Trophoblast cell (in vitro differentiated cells and primary cell): ENCODE measurements around the gene OR5A2. TPM values are rescaled to one million over a fixed set of nuclear protein-coding genes. Genes with fewer than 3 reads are reported as not detected.
A peak's percentile ranks its signal among the peaks of the same experiment; 100 is the strongest.

Experiments used
- DNase-seq, 2 donors: peaks; one replicate each; pipeline ENCODE4 v3.0.0-alpha.2; 2016
- H2AFZ ChIP-seq: 2 replicates; pipeline ENCODE4 v1.6.1; 2013; ENCODE audit warnings: low read length, moderate library complexity, mild to moderate bottlenecking; ENCODE audit not compliant: insufficient read depth, poor library complexity
- H2AK5ac ChIP-seq: 2 replicates; pipeline ENCODE4 v1.6.1; 2013; ENCODE audit warnings: mild to moderate bottlenecking, low read length
- H2BK120ac ChIP-seq: 2 replicates; pipeline ENCODE4 v1.6.1; 2013; ENCODE audit warnings: low read length, mild to moderate bottlenecking, moderate library complexity; ENCODE audit not compliant: insufficient read depth, poor library complexity
- H2BK12ac ChIP-seq: 2 replicates; pipeline ENCODE4 v1.6.1; 2013; ENCODE audit warnings: mild to moderate bottlenecking, low read length, moderate library complexity
- H2BK5ac ChIP-seq: 2 replicates; pipeline ENCODE4 v1.6.1; 2013; ENCODE audit warnings: low read length, low read depth, moderate library complexity, mild to moderate bottlenecking; ENCODE audit not compliant: poor library complexity
- H3K14ac ChIP-seq: 2 replicates; pipeline ENCODE4 v1.6.1; 2013; ENCODE audit warnings: mild to moderate bottlenecking, low read length
- H3K18ac ChIP-seq: 2 replicates; pipeline ENCODE4 v1.6.1; 2013; ENCODE audit warnings: mild to moderate bottlenecking, low read length
- H3K23ac ChIP-seq: 2 replicates; pipeline ENCODE4 v1.6.1; 2013; ENCODE audit warnings: low read length
- H3K27ac ChIP-seq: 2 replicates; pipeline ENCODE4 v1.5.1; 2013; ENCODE audit warnings: low read depth, mild to moderate bottlenecking, inconsistent platforms, low read length, moderate library complexity
- H3K27me3 ChIP-seq: 2 replicates; pipeline ENCODE4 v1.6.1; 2013; ENCODE audit warnings: inconsistent platforms, mild to moderate bottlenecking, low read length, moderate library complexity; ENCODE audit not compliant: insufficient read depth
- H3K36me3 ChIP-seq, 2 experiments: 1 replicate in 1 of 2; 2 replicates in 1 of 2; pipeline ENCODE4 v1.6.1; 2013; ENCODE audit warnings: low read length in 2 of 2, mild to moderate bottlenecking in 2 of 2, moderate library complexity in 1 of 2; ENCODE audit not compliant: insufficient read depth in 2 of 2, control insufficient read depth in 1 of 2
- H3K4ac ChIP-seq: 2 replicates; pipeline ENCODE4 v1.6.1; 2013; ENCODE audit warnings: low read depth, mild to moderate bottlenecking, low read length, moderate library complexity
- H3K4me1 ChIP-seq, 2 experiments: 1 replicate in 1 of 2; 2 replicates in 1 of 2; pipeline ENCODE4 v1.6.1; 2013; ENCODE audit warnings: low read length in 2 of 2, mild to moderate bottlenecking in 2 of 2, moderate library complexity in 1 of 2; ENCODE audit not compliant: insufficient read depth in 2 of 2, control insufficient read depth in 1 of 2
- H3K4me2 ChIP-seq: 2 replicates; pipeline ENCODE4 v1.6.1; 2013; ENCODE audit warnings: inconsistent platforms, mild to moderate bottlenecking, low read length, moderate library complexity
- H3K4me3 ChIP-seq: 2 replicates; pipeline ENCODE4 v1.5.1; 2013; ENCODE audit warnings: mild to moderate bottlenecking, low read depth, low read length, inconsistent platforms
- H3K79me1 ChIP-seq: one replicate; pipeline ENCODE4 v1.6.1; 2013; ENCODE audit warnings: low read length
- H3K79me2 ChIP-seq: 2 replicates; pipeline ENCODE4 v1.6.1; 2013; ENCODE audit warnings: low read length, mild to moderate bottlenecking; ENCODE audit not compliant: control insufficient read depth, insufficient read depth, poor library complexity
- H3K9ac ChIP-seq: 2 replicates; pipeline ENCODE4 v1.6.1; 2013; ENCODE audit warnings: mild to moderate bottlenecking, low read length
- H3K9me3 ChIP-seq: 2 replicates; pipeline ENCODE4 v1.6.1; 2013; ENCODE audit warnings: low read depth, mild to moderate bottlenecking, control low read depth, inconsistent platforms, low read length; ENCODE audit not compliant: insufficient read depth
- H4K12ac ChIP-seq: 2 replicates; pipeline ENCODE4 v1.6.1; 2013; ENCODE audit warnings: low read depth, mild to moderate bottlenecking, low read length, moderate library complexity
- H4K8ac ChIP-seq: 2 replicates; pipeline ENCODE4 v1.6.1; 2013; ENCODE audit warnings: low read depth, mild to moderate bottlenecking, low read length, moderate library complexity
- H4K91ac ChIP-seq: one replicate; pipeline ENCODE4 v1.6.1; 2013; ENCODE audit warnings: low read depth, mild to moderate bottlenecking, low read length, moderate library complexity
- WGBS: extraction: QIAGEN DNeasy Blood & Tissue Kit; methylation state at CpG from one replicate; pipeline ENCODE4 v1.1.7; 2013; ENCODE audit warnings: missing lambda C conversion rate; ENCODE audit not compliant: insufficient read length, insufficient coverage; ENCODE audit errors: extremely low coverage; 5-methylcytosine and 5-hydroxymethylcytosine counted together
- polyA plus RNA-seq: library from polyadenylated mRNA; stranded (reverse); fragments of 200-250 nt; gene quantifications from 2 replicates; pipeline ENCODE4 v1.2.3, GENCODE V29; 2013

The OR5A2 gene, protein sequence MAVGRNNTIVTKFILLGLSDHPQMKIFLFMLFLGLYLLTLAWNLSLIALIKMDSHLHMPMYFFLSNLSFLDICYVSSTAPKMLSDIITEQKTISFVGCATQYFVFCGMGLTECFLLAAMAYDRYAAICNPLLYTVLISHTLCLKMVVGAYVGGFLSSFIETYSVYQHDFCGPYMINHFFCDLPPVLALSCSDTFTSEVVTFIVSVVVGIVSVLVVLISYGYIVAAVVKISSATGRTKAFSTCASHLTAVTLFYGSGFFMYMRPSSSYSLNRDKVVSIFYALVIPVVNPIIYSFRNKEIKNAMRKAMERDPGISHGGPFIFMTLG
- not detected in 2 replicates for polyA plus RNA-seq

- Histone ChIP-seq H3K79me2 (no peaks in the 10 kb centered on the region), H3K79me1 (no peaks in the 10 kb centered on the region), H3K4ac (no peak within 1 kb of the TSS), H3K36me3 (no peaks in the 10 kb centered on the region), H2AK5ac (no peak within 1 kb of the TSS), H3K9me3 (no peaks in the 10 kb centered on the region), H4K12ac (no peak within 1 kb of the TSS), H4K8ac (no peak within 1 kb of the TSS), H3K4me2 (peak within 1 kb of the TSS; percentile 30), H2BK5ac (peak within 1 kb of the TSS; percentile 66), H3K18ac (no peak within 1 kb of the TSS), H3K4me1 (peaks cover 2 to 13% of the 10 kb centered on the region in 2 experiments), H2BK12ac (no peak within 1 kb of the TSS), H3K27ac (peak within 1 kb of the TSS; percentile 34), H3K9ac (no peak within 1 kb of the TSS), H2AFZ (no peak within 1 kb of the TSS), H3K4me3 (no peak within 1 kb of the TSS), H3K14ac (no peak within 1 kb of the TSS), H3K27me3 (no peaks in the 10 kb centered on the region), H2BK120ac (no peak within 1 kb of the TSS), H3K23ac (no peak within 1 kb of the TSS), H4K91ac (no peak within 1 kb of the TSS)
- no peak for DNase-seq
- WGBS, result no CpG with 5 or more reads among the region's 5 CpGs
These were observed at the start of gene OR5A2 for GRCh38 chr11:59426361-59427067. Gene OR5A2, minus strand, starts transcription at chr11:59426413. Its CDS starts 3,460 bp downstream, at chr11:59422953.

GRCh38 chr11:59475176-59475575, 49.0 kb upstream of the OR5A2 start:
- H3K79me1 ChIP-seq, result no peaks in the 10 kb centered on the region
- no peak overlapping the region for H2BK5ac ChIP-seq
- no peaks in the 10 kb centered on the region for H3K27me3 ChIP-seq
- H2AFZ ChIP-seq, result no peak overlapping the region
- H3K18ac ChIP-seq, result no peak overlapping the region
- H3K4me1 ChIP-seq, result no peaks in the 10 kb centered on the region
- H3K14ac ChIP-seq, result no peak overlapping the region
- no peaks in the 10 kb centered on the region for H3K36me3 ChIP-seq
- no peak overlapping the region for H4K12ac ChIP-seq
- H4K91ac ChIP-seq, result no peak overlapping the region
- H2AK5ac ChIP-seq, result no peak overlapping the region
- H3K4ac ChIP-seq, result no peak overlapping the region
- no peak overlapping the region for H4K8ac ChIP-seq
- no peak overlapping the region for H3K9ac ChIP-seq
- no peak overlapping the region for H2BK12ac ChIP-seq
- WGBS, result no CpG with 5 or more reads among the region's 9 CpGs
- H3K9me3 ChIP-seq, result no peaks in the 10 kb centered on the region
- no peak for DNase-seq
- no peak overlapping the region for H3K4me3 ChIP-seq
- H3K4me2 ChIP-seq, result no peak overlapping the region
- no peaks in the 10 kb centered on the region for H3K79me2 ChIP-seq
- H3K27ac ChIP-seq, result no peak overlapping the region
- no peak overlapping the region for H3K23ac ChIP-seq
- no peak overlapping the region for H2BK120ac ChIP-seq

DNA sequence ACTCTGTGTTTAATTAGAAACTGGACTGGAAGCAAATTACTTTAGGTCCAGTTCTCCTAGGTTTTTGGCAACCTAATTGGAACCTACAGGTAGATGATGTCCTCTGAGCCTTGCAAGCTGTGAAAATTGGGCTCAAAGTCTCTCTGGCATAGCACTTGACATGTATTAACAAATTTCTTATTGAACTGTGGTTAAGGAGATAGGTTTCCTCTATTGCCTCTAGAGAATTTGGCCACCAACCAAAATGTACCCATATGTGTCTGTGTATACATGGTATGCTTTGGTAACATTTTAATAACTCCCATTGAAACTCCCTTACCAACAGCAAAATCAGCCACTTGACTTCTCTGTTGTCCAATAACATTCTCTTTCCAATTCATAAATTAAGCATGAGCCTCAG, 46.8 kb upstream of the OR5A2 start, which contains the start of gene OR4D10:
TSS of gene OR4D10 (plus strand) at position 301 of the 400 bp plus-strand sequence. CDS start 4,115 bp downstream, outside the sequence.
- no peak within 1 kb of the TSS for H2BK120ac ChIP-seq

DNA sequence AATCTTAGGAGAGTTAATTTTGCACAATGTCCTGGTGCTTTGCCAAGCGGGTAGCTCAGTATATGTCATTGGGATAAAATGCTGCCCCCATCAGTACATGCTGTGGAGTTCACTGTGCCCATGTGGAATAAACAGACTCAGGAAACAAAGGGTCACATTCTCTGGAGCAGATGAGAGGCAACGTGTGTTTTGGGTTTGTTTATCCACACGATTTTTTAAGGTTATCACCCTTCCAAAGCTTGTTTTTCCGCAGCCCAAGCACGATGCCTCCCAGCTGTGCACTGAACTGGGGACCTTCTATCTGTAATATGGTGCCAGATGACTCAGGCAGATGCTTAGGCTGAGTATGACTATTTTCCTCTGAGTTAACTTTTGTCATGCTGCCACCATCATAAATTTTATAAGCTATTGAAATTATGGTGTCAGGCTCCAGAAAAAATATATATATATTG, 37.0 kb upstream of the OR5A2 start:
- no peak for DNase-seq
- H3K4ac ChIP-seq, result no peak overlapping the region
- no peak overlapping the region for H2BK120ac ChIP-seq
- WGBS, result no CpG with 5 or more reads among the region's 5 CpGs
- no peak overlapping the region for H3K4me2 ChIP-seq
- no peak overlapping the region for H2BK5ac ChIP-seq
- no peak overlapping the region for H2AFZ ChIP-seq
- no peaks in the 10 kb centered on the region for H3K27me3 ChIP-seq
- H3K9ac ChIP-seq, result no peak overlapping the region
- H4K8ac ChIP-seq, result no peak overlapping the region
- H3K18ac ChIP-seq, result no peak overlapping the region
- H3K79me1 ChIP-seq, result no peaks in the 10 kb centered on the region
- H3K4me3 ChIP-seq, result no peak overlapping the region
- H3K4me1 ChIP-seq, result no peaks in the 10 kb centered on the region
- no peak overlapping the region for H2AK5ac ChIP-seq
- no peak overlapping the region for H4K91ac ChIP-seq
- no peak overlapping the region for H3K14ac ChIP-seq
- H2BK12ac ChIP-seq, result no peak overlapping the region
- H3K36me3 ChIP-seq, result no peaks in the 10 kb centered on the region
- H3K9me3 ChIP-seq, result no peaks in the 10 kb centered on the region
- no peaks in the 10 kb centered on the region for H3K79me2 ChIP-seq
- H3K23ac ChIP-seq, result no peak overlapping the region
- H4K12ac ChIP-seq, result no peak overlapping the region
- no peak overlapping the region for H3K27ac ChIP-seq

More for the DNA sequence above, 46.8 kb upstream of the OR5A2 start, which contains the start of gene OR4D10:
- no peak within 1 kb of the TSS for H2BK5ac ChIP-seq
- no peak within 1 kb of the TSS for H3K18ac ChIP-seq
- no peak within 1 kb of the TSS for H3K4ac ChIP-seq
- no peak within 1 kb of the TSS for H4K8ac ChIP-seq
- no peak within 1 kb of the TSS for H2AFZ ChIP-seq
- no peak within 1 kb of the TSS for H3K4me3 ChIP-seq
- no peaks in the 10 kb centered on the region for H3K9me3 ChIP-seq
- H3K23ac ChIP-seq, result no peak within 1 kb of the TSS
- H2BK12ac ChIP-seq, result no peak within 1 kb of the TSS
- H3K79me1 ChIP-seq, result no peaks in the 10 kb centered on the region
- no peaks in the 10 kb centered on the region for H3K4me1 ChIP-seq
- no peak for DNase-seq
- H3K79me2 ChIP-seq, result no peaks in the 10 kb centered on the region
- H3K27me3 ChIP-seq, result no peaks in the 10 kb centered on the region
- H3K27ac ChIP-seq, result no peak within 1 kb of the TSS
- no peak within 1 kb of the TSS for H2AK5ac ChIP-seq
- no peaks in the 10 kb centered on the region for H3K36me3 ChIP-seq
- H4K91ac ChIP-seq, result no peak within 1 kb of the TSS
- no peak within 1 kb of the TSS for H3K9ac ChIP-seq
- H4K12ac ChIP-seq, result no peak within 1 kb of the TSS
- H3K14ac ChIP-seq, result no peak within 1 kb of the TSS
- no peak within 1 kb of the TSS for H3K4me2 ChIP-seq
